ENCODE results near the gene PWWP2B. TPM values are rescaled to one million over a fixed set of nuclear protein-coding genes. Genes with fewer than 3 reads are reported as not detected.

Gene PWWP2B
- total and polyA plus RNA-seq, 2 of the 8 experiments (the other 6 are each of a cell fraction or from before 2014, with no cell fraction given), result 5.3 to 10.8 TPM

GRCh38 chr10:132458071-132458585, 61.1 kb downstream of the PWWP2B start:
- Histone ChIP-seq H3K4me1 (replicated peaks in 1 of 4; ENCODE audit: control insufficient read depth in 3 of 4, insufficient read depth in 4 of 4, low read length in 3 of 4) (no peaks in the 10 kb centered on the region), H3K9ac (replicated peaks in 1 of 4; ENCODE audit: extremely low read depth in 1 of 4, low read depth in 3 of 4, low read length in 3 of 4) (no peak overlapping the region), H3K4me3 (ENCODE audit: extremely low read depth in 1 of 4, insufficient read depth in 2 of 4, low read depth in 3 of 4, low read length in 4 of 4) (no peak overlapping the region), H3K56ac (replicated peaks; ENCODE audit: insufficient read length, low read depth, low read length) (no peak overlapping the region), H4K8ac (ENCODE audit: extremely low read depth, insufficient read depth, low read length) (peak overlapping the region; percentile 47; the same call in 1 of the 2 replicates), H2BK20ac (ENCODE audit: low read length) (no peak overlapping the region), H2BK5ac (ENCODE audit: low read depth, low read length) (no peak overlapping the region), H2BK12ac (ENCODE audit: low read depth, low read length) (no peak overlapping the region), H3K4me2 (ENCODE audit: insufficient read depth in 1 of 2, low read depth in 2 of 2, low read length in 2 of 2) (no peak overlapping the region), H3K9me3 (ENCODE audit: insufficient read depth in 2 of 2, low read depth in 1 of 2, low read length in 1 of 2) (no peaks in the 10 kb centered on the region), H3K27ac (ENCODE audit: low read depth, low read length) (no peak overlapping the region), H4K20me1 (replicated peaks in 1 of 2; ENCODE audit: control insufficient read depth in 1 of 2, insufficient read depth in 2 of 2, low read length in 2 of 2) (peaks cover 0 to 1% of the 10 kb centered on the region in 2 experiments), H4K91ac (replicated peaks; ENCODE audit: insufficient read length, low read length) (no peak overlapping the region), H2BK15ac (ENCODE audit: low read length) (no peak overlapping the region), H3K23ac (ENCODE audit: insufficient read length) (no peak overlapping the region), H3K36me3 (ENCODE audit: control insufficient read depth in 2 of 4, insufficient read depth in 4 of 4, low read length in 3 of 4) (no peaks in the 10 kb centered on the region), H3K14ac (ENCODE audit: insufficient read length) (no peak overlapping the region), H3K79me1 (ENCODE audit: low read depth, low read length) (no peaks in the 10 kb centered on the region), H3K79me2 (ENCODE audit: control insufficient read depth in 1 of 2, insufficient read depth in 2 of 2, low read length in 2 of 2) (no peaks in the 10 kb centered on the region), H3K18ac (ENCODE audit: extremely low read depth, low read length) (no peak overlapping the region), H3K4ac (replicated peaks; ENCODE audit: insufficient read length, low read depth, low read length) (no peak overlapping the region), H2AFZ (ENCODE audit: low read length) (no peak overlapping the region), H3K23me2 (ENCODE audit: low read depth, low read length) (no peaks in the 10 kb centered on the region), H2BK120ac (replicated peaks; ENCODE audit: low read depth, low read length) (no peak overlapping the region), H2AK5ac (ENCODE audit: low read depth, low read length) (no peak overlapping the region), H3K27me3 (replicated peaks in 1 of 4; ENCODE audit: control insufficient read depth in 3 of 4, extremely low read depth in 1 of 4, insufficient read depth in 3 of 4, low read length in 3 of 4) (peaks cover 0 to 6% (median 0%) of the 10 kb centered on the region in 4 experiments; a peak in 2 of 7 replicates), H4K5ac (ENCODE audit: insufficient read length, low read depth, low read length) (no peak overlapping the region)
- FAIRE-seq, result no peak
- whole genome bisulfite sequencing, 2 experiments (ENCODE audit: extremely low coverage in 1 of 2, insufficient coverage in 1 of 2, insufficient read length in 1 of 2, insufficient replicate concordance in 2 of 2, low coverage in 1 of 2, low lambda C conversion rate in 2 of 2, missing lambda C conversion rate in 1 of 2), result 80% methylated on average over 13 of the region's 19 CpGs; no CpG with 5 or more reads in 1 of the 2 experiments
- DNase-seq (ENCODE audit: low read depth in 1 of 2, low spot score in 2 of 2), result no peak
- TF ChIP-seq POU5F1 (IDR thresholded peaks at IDR 0.05; ENCODE audit: low read depth, low read length) (no peak), KDM1A (IDR thresholded peaks at IDR 0.05; ENCODE audit: borderline replicate concordance, low read length) (no peak), GTF2F1 (IDR thresholded peaks at IDR 0.05; ENCODE audit: borderline replicate concordance, low read depth, low read length) (no peak), SUZ12 (IDR thresholded peaks at IDR 0.05; ENCODE audit: low read length) (no peak), TCF12 (IDR thresholded peaks at IDR 0.05; ENCODE audit: low read depth, low read length) (no peak)
- ChIA-PET CTCF (ENCODE audit: partially characterized antibody) (interaction anchor here (0.7 to 10.0 kb wide), 31 partner anchors 9 to 316 kb away, joined by 3 to 88 read pairs (median 4); no protein-coding TSS in a partner anchor), POLR2A (ENCODE audit: partially characterized antibody) (no interaction called here)

Measured in H1 (cell line).